Measurements from ENCODE around the gene PALB2. TPM values are rescaled to one million over a fixed set of nuclear protein-coding genes. Genes with fewer than 3 reads are reported as not detected.

Gene PALB2
- total and polyA plus RNA-seq, 9 of the 15 experiments (the other 6 are each of a cell fraction or from before 2014, with no cell fraction given) = 7.0 to 25.8 (median 15.2) TPM

GRCh38 chr16:23595951-23596720 lies 45.0 kb downstream of the PALB2 start, which contains the start of gene NDUFAB1 (continued):
- no peak for TF ChIP-seq ELK3 (CRISPR knock-in tag; IDR thresholded peaks at IDR 0.05)
- no peak for TF ChIP-seq E2F4 (CRISPR knock-in tag; IDR thresholded peaks at IDR 0.05; ENCODE audit: low read depth)
- TF ChIP-seq TEAD1 (CRISPR knock-in tag; IDR thresholded peaks at IDR 0.05) = peak in 1 of 2 experiments; percentile 19; a peak in 1 of 4 replicates
- no peak for TF ChIP-seq ZNF518B (CRISPR knock-in tag; IDR thresholded peaks at IDR 0.05)
- TF ChIP-seq ZEB2 (IDR thresholded peaks at IDR 0.05) = no peak
- peak; percentile 83 for TF ChIP-seq ADNP (tag; IDR thresholded peaks at IDR 0.05)
- no peak for TF ChIP-seq KLF1 (tag; IDR thresholded peaks at IDR 0.05)
- no peak for TF ChIP-seq HDAC6 (IDR thresholded peaks at IDR 0.05; ENCODE audit: low read depth, low read length)
- no peak for TF ChIP-seq IRF1 (CRISPR knock-in tag; IDR thresholded peaks at IDR 0.05; ENCODE audit: borderline replicate concordance)
- peak; percentile 22 to 43; a peak in 2 of 4 replicates for TF ChIP-seq RAD21 (CRISPR knock-in tag; conservative IDR thresholded peaks at IDR 0.05 in 1 of 2, IDR thresholded peaks at IDR 0.05 in 1 of 2)
- no peak for TF ChIP-seq CBX5 (IDR thresholded peaks at IDR 0.05; ENCODE audit: borderline replicate concordance, low read depth)
- no peak for TF ChIP-seq MLLT1 (IDR thresholded peaks at IDR 0.05)

Data from K562 (cell line).